IMR-90 (cell line): ENCODE results near the gene TFDP2.

Experiments
- CHD1 ChIP-seq: IDR thresholded peaks from 2 replicates; pipeline ENCODE4 v1.6.1; 2012; ENCODE audit warnings: low read depth, low read length, improper control_type of control experiment
- CTCF ChIP-seq: conservative IDR thresholded peaks from 2 replicates; pipeline ENCODE4 v1.5.1; 2012; ENCODE audit warnings: mild to moderate bottlenecking, low read depth, low read length, improper control_type of control experiment
- NFE2L2 ChIP-seq: fragments of 150-350 bp; IDR thresholded peaks from 2 replicates; pipeline ENCODE4 v1.6.1; 2016; ENCODE audit warnings: low read depth, mild to moderate bottlenecking, low read length
- POLR2A ChIP-seq: IDR thresholded peaks from 2 replicates; pipeline ENCODE4 v1.6.1; 2012; ENCODE audit warnings: mild to moderate bottlenecking, low read depth, low read length
- RAD21 ChIP-seq: IDR thresholded peaks from 2 replicates; pipeline ENCODE4 v1.6.1; 2012; ENCODE audit warnings: low read length, improper control_type of control experiment

GRCh38 chr3:141904203-141904602, 245.1 kb downstream of the TFDP2 start:
- TF ChIP-seq CTCF: no peak
- no peak for TF ChIP-seq POLR2A
- no peak for TF ChIP-seq CHD1
- TF ChIP-seq NFE2L2: no peak
- TF ChIP-seq RAD21: no peak
